ENCODE results near the gene PRUNE2.
"Not testable (repeated sequence)": the region's sequence is repeated elsewhere in the genome, so short reads cannot be mapped to it uniquely, and the experiment has no call there.

The PRUNE2 gene

GRCh38 chr9:76751001-76751400 is 154.9 kb downstream of the PRUNE2 start:
- Histone ChIP-seq H3K27me3 (ENCODE audit: control insufficient read depth, insufficient read depth, low read length) (no peaks in the 10 kb centered on the region), H3K9ac (ENCODE audit: low read depth, low read length) (no peak overlapping the region), H3K4me2 (ENCODE audit: low read length) (no peak overlapping the region), H3K9me3 (replicated peaks; ENCODE audit: low read length) (no peaks in the 10 kb centered on the region), H3K4me3 (ENCODE audit: low read length) (no peak overlapping the region), H3K36me3 (ENCODE audit: insufficient read depth, low read length) (no peaks in the 10 kb centered on the region), H3K4me1 (ENCODE audit: control insufficient read depth, insufficient read depth, low read length) (peaks cover 8% of the 10 kb centered on the region)

DNA sequence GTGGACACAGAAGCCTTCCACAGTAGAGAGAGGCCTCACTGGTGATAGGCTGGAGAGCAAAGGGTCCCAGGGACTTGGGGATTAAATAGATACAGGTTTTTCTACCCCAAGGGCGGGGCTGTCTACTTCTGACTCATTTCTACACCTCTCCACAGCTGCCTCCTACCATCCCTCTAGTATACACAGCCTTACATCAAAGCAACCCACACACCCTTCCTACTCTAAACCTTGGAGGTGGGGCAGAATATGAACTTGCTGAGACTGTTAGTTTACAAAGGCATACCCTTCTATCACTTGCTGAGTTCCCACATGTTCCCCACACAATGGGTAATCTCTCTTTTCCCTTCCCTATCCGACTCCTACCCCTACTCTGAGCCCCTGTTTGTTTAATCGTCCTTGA is 161.6 kb downstream of the PRUNE2 start:
- no peak overlapping the region for H3K9ac ChIP-seq (ENCODE audit: low read depth, low read length)
- H3K4me1 ChIP-seq (ENCODE audit: control insufficient read depth, insufficient read depth, low read length): no peaks in the 10 kb centered on the region
- no peak overlapping the region for H3K4me2 ChIP-seq (ENCODE audit: low read length)
- H3K27me3 ChIP-seq (ENCODE audit: control insufficient read depth, insufficient read depth, low read length): no peaks in the 10 kb centered on the region
- no peaks in the 10 kb centered on the region for H3K9me3 ChIP-seq (replicated peaks; ENCODE audit: low read length)
- no peaks in the 10 kb centered on the region for H3K36me3 ChIP-seq (ENCODE audit: insufficient read depth, low read length)
- no peak overlapping the region for H3K4me3 ChIP-seq (ENCODE audit: low read length)

DNA sequence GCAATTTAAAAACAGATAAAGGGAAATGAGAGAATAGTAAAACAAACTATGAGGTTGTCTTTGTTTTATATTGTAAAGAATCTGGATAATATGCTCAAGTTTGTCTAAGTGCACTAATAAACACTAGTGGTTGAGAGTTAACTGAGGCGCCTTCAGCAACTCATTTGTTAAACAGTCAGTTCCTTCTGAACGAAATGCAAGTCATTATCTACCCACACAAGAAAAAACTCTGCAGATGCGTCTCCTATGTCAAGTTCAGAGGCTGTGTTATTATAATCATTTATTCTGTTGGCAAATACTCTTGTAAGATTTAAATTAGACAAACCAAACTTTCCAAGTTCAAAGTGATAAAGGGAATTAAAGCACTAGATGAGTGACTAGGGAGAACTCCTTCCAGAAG is 162.0 kb downstream of the PRUNE2 start:
- Histone ChIP-seq H3K4me2 (ENCODE audit: low read length) (no peak overlapping the region), H3K36me3 (ENCODE audit: insufficient read depth, low read length) (no peaks in the 10 kb centered on the region), H3K4me1 (ENCODE audit: control insufficient read depth, insufficient read depth, low read length) (no peaks in the 10 kb centered on the region), H3K27me3 (ENCODE audit: control insufficient read depth, insufficient read depth, low read length) (no peaks in the 10 kb centered on the region), H3K4me3 (ENCODE audit: low read length) (no peak overlapping the region), H3K9ac (ENCODE audit: low read depth, low read length) (no peak overlapping the region), H3K9me3 (replicated peaks; ENCODE audit: low read length) (no peaks in the 10 kb centered on the region)

GRCh38 chr9:76742890-76743289 is 163.0 kb downstream of the PRUNE2 start:
- H3K36me3 ChIP-seq (ENCODE audit: insufficient read depth, low read length); H3K27me3 ChIP-seq (ENCODE audit: control insufficient read depth, insufficient read depth, low read length); H3K9me3 ChIP-seq (replicated peaks; ENCODE audit: low read length); H3K4me2 ChIP-seq (ENCODE audit: low read length); H3K4me3 ChIP-seq (ENCODE audit: low read length); H3K4me1 ChIP-seq (ENCODE audit: control insufficient read depth, insufficient read depth, low read length); H3K9ac ChIP-seq (ENCODE audit: low read depth, low read length): not testable (repeated sequence)

GRCh38 chr9:76741524-76741923 is 164.4 kb downstream of the PRUNE2 start:
- Histone ChIP-seq H3K27me3 (ENCODE audit: control insufficient read depth, insufficient read depth, low read length) (no peaks in the 10 kb centered on the region), H3K4me3 (ENCODE audit: low read length) (no peak overlapping the region), H3K9ac (ENCODE audit: low read depth, low read length) (no peak overlapping the region), H3K4me1 (ENCODE audit: control insufficient read depth, insufficient read depth, low read length) (no peaks in the 10 kb centered on the region), H3K9me3 (replicated peaks; ENCODE audit: low read length) (no peaks in the 10 kb centered on the region), H3K36me3 (ENCODE audit: insufficient read depth, low read length) (no peaks in the 10 kb centered on the region), H3K4me2 (ENCODE audit: low read length) (no peak overlapping the region)

- no peaks in the 10 kb centered on the region for H3K4me1 ChIP-seq (ENCODE audit: control insufficient read depth, insufficient read depth, low read length)
- no peaks in the 10 kb centered on the region for H3K36me3 ChIP-seq (ENCODE audit: insufficient read depth, low read length)
- no peak overlapping the region for H3K4me3 ChIP-seq (ENCODE audit: low read length)
- H3K4me2 ChIP-seq (ENCODE audit: low read length): no peak overlapping the region
- no peaks in the 10 kb centered on the region for H3K27me3 ChIP-seq (ENCODE audit: control insufficient read depth, insufficient read depth, low read length)
- no peaks in the 10 kb centered on the region for H3K9me3 ChIP-seq (replicated peaks; ENCODE audit: low read length)
- H3K9ac ChIP-seq (ENCODE audit: low read depth, low read length): no peak overlapping the region
These were observed 167.5 kb downstream of the PRUNE2 start for GRCh38 chr9:76738402-76738801.

- Histone ChIP-seq H3K4me2 (ENCODE audit: low read length) (no peak overlapping the region), H3K4me1 (ENCODE audit: control insufficient read depth, insufficient read depth, low read length) (no peaks in the 10 kb centered on the region), H3K27me3 (ENCODE audit: control insufficient read depth, insufficient read depth, low read length) (no peaks in the 10 kb centered on the region), H3K9ac (ENCODE audit: low read depth, low read length) (no peak overlapping the region), H3K9me3 (replicated peaks; ENCODE audit: low read length) (no peaks in the 10 kb centered on the region), H3K36me3 (ENCODE audit: insufficient read depth, low read length) (no peaks in the 10 kb centered on the region), H3K4me3 (ENCODE audit: low read length) (no peak overlapping the region)
These were observed 168.6 kb downstream of the PRUNE2 start for GRCh38 chr9:76737154-76737902.

- Histone ChIP-seq H3K4me1 (ENCODE audit: control insufficient read depth, insufficient read depth, low read length) (no peaks in the 10 kb centered on the region), H3K27me3 (ENCODE audit: control insufficient read depth, insufficient read depth, low read length) (no peaks in the 10 kb centered on the region), H3K36me3 (ENCODE audit: insufficient read depth, low read length) (no peaks in the 10 kb centered on the region), H3K4me2 (ENCODE audit: low read length) (no peak overlapping the region), H3K9ac (ENCODE audit: low read depth, low read length) (no peak overlapping the region), H3K9me3 (replicated peaks; ENCODE audit: low read length) (no peaks in the 10 kb centered on the region), H3K4me3 (ENCODE audit: low read length) (no peak overlapping the region)
These were observed 171.2 kb downstream of the PRUNE2 start for GRCh38 chr9:76734716-76735115.

GRCh38 chr9:76733096-76733495 is 172.8 kb downstream of the PRUNE2 start:
- Histone ChIP-seq H3K36me3 (ENCODE audit: insufficient read depth, low read length) (no peaks in the 10 kb centered on the region), H3K4me1 (ENCODE audit: control insufficient read depth, insufficient read depth, low read length) (no peaks in the 10 kb centered on the region), H3K27me3 (ENCODE audit: control insufficient read depth, insufficient read depth, low read length) (no peaks in the 10 kb centered on the region), H3K9ac (ENCODE audit: low read depth, low read length) (no peak overlapping the region), H3K4me3 (ENCODE audit: low read length) (no peak overlapping the region), H3K4me2 (ENCODE audit: low read length) (no peak overlapping the region), H3K9me3 (replicated peaks; ENCODE audit: low read length) (no peaks in the 10 kb centered on the region)

- H3K4me1 ChIP-seq (ENCODE audit: control insufficient read depth, insufficient read depth, low read length): no peaks in the 10 kb centered on the region
- no peaks in the 10 kb centered on the region for H3K9me3 ChIP-seq (replicated peaks; ENCODE audit: low read length)
- H3K4me2 ChIP-seq (ENCODE audit: low read length): no peak overlapping the region
- no peak overlapping the region for H3K4me3 ChIP-seq (ENCODE audit: low read length)
- no peak overlapping the region for H3K9ac ChIP-seq (ENCODE audit: low read depth, low read length)
- no peaks in the 10 kb centered on the region for H3K27me3 ChIP-seq (ENCODE audit: control insufficient read depth, insufficient read depth, low read length)
- H3K36me3 ChIP-seq (ENCODE audit: insufficient read depth, low read length): no peaks in the 10 kb centered on the region
These were observed 173.5 kb downstream of the PRUNE2 start for GRCh38 chr9:76732341-76732958.

- no peaks in the 10 kb centered on the region for H3K4me1 ChIP-seq (ENCODE audit: control insufficient read depth, insufficient read depth, low read length)
- H3K36me3 ChIP-seq (ENCODE audit: insufficient read depth, low read length): no peaks in the 10 kb centered on the region
- no peaks in the 10 kb centered on the region for H3K27me3 ChIP-seq (ENCODE audit: control insufficient read depth, insufficient read depth, low read length)
- no peak overlapping the region for H3K4me2 ChIP-seq (ENCODE audit: low read length)
- H3K4me3 ChIP-seq (ENCODE audit: low read length): no peak overlapping the region
- no peak overlapping the region for H3K9ac ChIP-seq (ENCODE audit: low read depth, low read length)
- no peaks in the 10 kb centered on the region for H3K9me3 ChIP-seq (replicated peaks; ENCODE audit: low read length)
These were observed 175.1 kb downstream of the PRUNE2 start for GRCh38 chr9:76730801-76731200.

Data from skeletal muscle satellite cell (primary cell).